ENCODE results near the gene PAPSS1.
A peak's percentile ranks its signal among the peaks of the same experiment; 100 is the strongest.

PAPSS1 gene

GRCh38 chr4:107619731-107620130, 100.3 kb downstream of the PAPSS1 start:
- DNase-seq: no peak

GRCh38 chr4:107619066-107619465, 101.0 kb downstream of the PAPSS1 start:
- peak; percentile 76 for DNase-seq

- DNase-seq: no peak
Observed at GRCh38 chr4:107618656-107619055, 101.4 kb downstream of the PAPSS1 start.

DNA sequence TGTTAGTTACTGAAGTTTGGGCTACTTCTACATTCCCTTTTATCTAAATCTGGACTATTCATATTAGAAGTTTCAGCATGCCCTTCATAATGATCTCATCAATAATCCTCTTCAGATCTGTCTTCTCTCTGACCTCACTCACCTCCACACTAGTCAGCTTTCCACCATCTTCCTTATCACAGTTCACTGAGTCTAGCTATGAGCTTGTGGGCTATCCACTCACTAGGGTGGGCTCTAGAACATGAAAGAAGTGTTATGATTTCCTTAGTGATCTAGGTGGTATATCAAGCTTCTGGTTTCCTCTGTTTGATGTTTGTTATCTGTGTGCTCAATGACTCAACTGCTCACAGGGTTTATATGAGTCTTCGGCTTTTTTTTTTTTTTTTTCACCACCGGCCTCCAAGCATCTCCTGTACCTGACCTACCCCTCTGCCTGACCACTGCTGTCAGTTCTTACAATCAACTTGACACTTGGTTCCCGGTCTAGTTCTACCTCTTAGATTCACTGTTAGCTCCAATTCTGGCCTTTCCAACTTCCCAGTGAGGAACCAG, 103.1 kb downstream of the PAPSS1 start:
- no peak for DNase-seq

DNA sequence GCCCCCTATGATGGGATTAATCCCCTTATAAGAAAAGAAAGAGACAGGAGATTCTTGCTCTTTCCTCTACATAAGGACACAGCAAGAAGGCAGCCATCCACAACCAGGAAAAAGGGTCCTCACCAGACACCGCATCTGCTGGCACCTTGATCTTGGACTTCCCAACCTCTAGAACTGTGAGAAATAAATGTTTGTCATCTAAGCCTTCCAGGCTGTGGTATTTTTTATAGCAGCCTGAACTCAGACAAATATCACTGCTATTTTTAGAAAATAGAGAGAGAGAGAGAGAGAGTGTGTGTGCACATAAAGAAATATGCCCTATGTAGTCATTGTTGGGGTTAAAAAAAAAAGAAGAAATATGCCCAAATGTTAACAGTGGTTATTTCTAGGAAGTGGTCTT, 104.2 kb downstream of the PAPSS1 start:
- no peak for DNase-seq

DNA sequence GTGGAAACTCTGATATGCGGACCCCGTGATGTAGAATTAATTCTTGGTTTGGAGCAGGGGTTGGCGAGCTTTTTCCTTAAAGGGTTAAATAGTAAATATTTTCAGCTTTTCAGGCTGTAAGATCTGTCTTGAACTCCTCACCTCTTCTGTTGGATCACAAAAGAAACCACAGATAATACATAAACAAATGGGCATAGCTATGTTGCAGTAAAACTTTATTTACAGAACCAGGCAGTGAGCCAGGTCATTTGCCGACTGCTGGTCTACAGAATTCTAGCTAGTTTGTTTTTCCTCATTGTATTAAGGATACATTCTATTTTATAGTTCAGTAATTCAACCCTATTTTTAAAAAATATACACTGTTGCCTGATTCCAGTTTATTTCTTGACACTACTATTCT, 116.6 kb downstream of the PAPSS1 start:
- DNase-seq: no peak

DNA sequence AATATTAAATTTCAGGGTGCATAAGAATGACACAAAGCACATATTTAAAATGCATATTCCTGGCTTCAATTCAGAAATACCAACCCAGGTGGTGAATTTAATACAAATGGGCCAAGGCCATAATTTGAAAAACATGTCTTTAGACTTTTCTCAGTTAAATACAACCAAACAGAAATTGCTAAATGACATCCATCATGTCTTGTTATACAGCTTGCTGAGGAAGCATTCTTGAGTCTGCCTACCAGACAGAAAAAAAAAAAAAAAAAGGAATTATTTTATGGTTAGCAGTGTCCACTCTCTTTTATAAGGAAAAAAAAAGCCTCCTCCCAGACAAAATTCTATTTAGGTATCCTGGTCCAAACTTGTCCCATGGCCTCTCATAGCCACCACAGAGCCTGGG, 119.1 kb downstream of the PAPSS1 start:
- DNase-seq: no peak

- DNase-seq: no peak
Observed at GRCh38 chr4:107600436-107600835, 119.6 kb downstream of the PAPSS1 start.

GRCh38 chr4:107599841-107600240, 120.2 kb downstream of the PAPSS1 start:
- DNase-seq: no peak

- no peak for DNase-seq
Observed at GRCh38 chr4:107593230-107593629, 126.8 kb downstream of the PAPSS1 start.

DNA sequence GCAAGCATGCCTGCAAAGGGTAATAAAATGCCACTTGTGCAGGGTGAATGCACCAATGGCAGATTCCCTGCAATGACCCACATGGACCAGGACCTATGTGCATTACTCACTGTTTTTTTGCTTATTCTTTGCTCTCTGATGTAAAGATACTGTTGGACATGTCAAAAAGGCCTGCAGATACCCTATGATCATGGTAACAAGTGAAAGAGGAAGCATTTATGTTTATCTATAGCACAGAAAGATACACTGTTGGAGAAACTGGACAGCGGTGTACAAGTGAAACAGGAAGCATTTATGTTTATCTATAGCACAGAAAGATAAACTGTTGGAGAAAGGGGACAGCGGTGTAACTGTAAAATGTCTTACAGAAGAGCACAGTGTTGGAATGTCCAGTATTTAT, 127.5 kb downstream of the PAPSS1 start:
- DNase-seq: no peak

GRCh38 chr4:107589269-107589668, 130.8 kb downstream of the PAPSS1 start:
- no peak for DNase-seq

- DNase-seq: no peak
Observed at GRCh38 chr4:107586371-107586770, 133.7 kb downstream of the PAPSS1 start.

- no peak for DNase-seq
Observed at GRCh38 chr4:107579099-107579498, 140.9 kb downstream of the PAPSS1 start.

- no peak for DNase-seq
Observed at GRCh38 chr4:107578321-107578720, 141.7 kb downstream of the PAPSS1 start.

DNA sequence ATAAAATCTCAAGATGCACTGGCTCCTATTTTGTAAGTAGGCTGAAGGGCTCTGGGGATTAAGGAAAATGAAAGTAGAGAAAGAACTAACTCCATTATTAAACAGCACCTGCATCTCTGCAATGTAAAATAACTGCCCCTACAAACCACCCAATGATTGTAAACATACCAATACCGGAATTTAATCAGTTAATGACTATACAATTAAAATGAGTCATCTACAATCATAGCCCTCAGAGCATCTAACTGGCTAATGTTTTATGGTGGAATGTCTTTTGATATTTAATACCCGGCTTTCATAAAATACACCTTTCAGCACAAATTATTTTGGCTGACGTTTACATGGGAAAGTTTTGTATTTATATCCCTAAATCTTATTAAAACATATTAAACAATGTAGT, 142.3 kb downstream of the PAPSS1 start:
- no peak for DNase-seq

DNA sequence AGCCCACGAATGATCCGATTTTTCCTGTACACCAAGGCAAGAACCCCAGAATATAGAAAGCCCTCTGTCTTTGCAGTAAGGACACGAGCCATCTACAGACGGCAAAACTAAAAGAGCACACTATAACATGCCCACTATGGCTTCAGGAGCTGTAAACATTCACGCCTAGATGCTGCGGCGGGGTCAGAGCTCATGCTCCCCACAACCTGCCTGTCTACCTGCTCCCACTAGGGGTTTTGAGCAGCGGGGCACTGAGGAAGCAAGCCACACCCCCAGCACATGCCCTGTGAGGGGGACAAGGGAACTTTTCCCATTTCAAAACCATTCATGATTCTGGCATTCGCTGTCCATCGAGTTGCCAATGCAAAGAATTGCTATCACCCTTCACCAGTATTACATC, 144.8 kb downstream of the PAPSS1 start:
- DNase-seq: no peak

GRCh38 chr4:107572281-107572680, 147.8 kb downstream of the PAPSS1 start:
- no peak for DNase-seq

GRCh38 chr4:107570952-107571351, 149.1 kb downstream of the PAPSS1 start:
- no peak for DNase-seq

- DNase-seq: no peak
Observed at GRCh38 chr4:107564326-107564725, 155.7 kb downstream of the PAPSS1 start.

Data from amniotic stem cell (primary cell).